Activated CD8-positive, alpha-beta memory T cell treated with anti-CD3 and anti-CD28 coated beads for 24 hours (primary cell): ENCODE data around the gene SNAPC5.
"Not testable (repeated sequence)": the region's sequence is repeated elsewhere in the genome, so short reads cannot be mapped to it uniquely, and the experiment has no call there.

Source experiments
- DNase-seq: peaks from one replicate; pipeline ENCODE4 v3.0.0-alpha.2; 2020

The SNAPC5 gene

DNA sequence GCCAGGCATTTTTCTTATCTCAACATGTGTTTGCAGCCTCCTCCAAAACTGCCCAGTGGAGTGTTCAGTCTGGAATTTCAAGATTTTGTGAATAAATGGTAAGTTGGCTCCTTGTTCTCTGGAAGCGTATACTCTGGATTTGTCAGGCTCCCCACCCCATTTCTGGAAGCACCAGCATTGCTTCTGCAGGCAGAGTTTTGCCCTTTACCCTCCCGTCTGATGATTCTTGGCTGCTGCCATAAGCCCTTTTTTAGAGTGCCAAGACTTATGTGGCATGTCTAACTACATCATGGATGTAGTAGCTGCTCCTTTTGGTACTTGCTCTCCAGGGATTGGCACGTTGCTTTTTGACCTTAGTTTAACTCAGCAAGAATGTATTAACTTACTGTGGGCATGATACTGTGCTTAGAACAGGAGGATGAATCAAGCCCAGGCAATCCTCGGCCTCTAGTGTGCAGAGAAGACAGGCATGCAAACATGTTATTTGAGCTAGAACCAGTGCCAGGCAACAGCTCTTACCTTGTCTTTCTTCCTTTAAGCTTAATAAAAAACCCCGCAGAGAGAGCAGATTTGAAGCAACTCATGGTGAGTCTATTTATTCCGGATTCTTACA lies 8.3 kb downstream of the SNAPC5 start:
- peak; percentile 42 for DNase-seq

DNA sequence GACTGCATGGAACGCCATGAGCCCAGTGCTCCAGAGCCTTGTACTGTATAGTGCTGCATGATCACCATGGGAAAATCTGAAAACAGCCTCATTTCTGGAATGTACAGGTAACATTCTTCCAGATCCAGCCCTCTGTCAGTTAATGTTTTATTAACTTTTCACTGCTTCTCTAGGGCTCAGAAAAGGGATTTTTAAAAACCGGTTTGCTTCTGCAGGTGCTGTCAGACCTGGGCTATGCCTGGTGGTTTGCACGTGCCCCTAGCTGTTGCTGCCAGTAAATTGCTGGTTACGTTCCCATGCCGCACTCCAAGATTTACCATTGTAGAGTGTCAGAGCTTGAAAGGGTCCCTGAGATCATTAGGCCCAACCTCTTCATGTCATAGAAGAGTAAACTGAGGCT lies 9.0 kb downstream of the SNAPC5 start:
- DNase-seq = no peak

GRCh38 chr15:66486887-66487286 lies 10.7 kb downstream of the SNAPC5 start:
- DNase-seq = peak; percentile 5

DNA sequence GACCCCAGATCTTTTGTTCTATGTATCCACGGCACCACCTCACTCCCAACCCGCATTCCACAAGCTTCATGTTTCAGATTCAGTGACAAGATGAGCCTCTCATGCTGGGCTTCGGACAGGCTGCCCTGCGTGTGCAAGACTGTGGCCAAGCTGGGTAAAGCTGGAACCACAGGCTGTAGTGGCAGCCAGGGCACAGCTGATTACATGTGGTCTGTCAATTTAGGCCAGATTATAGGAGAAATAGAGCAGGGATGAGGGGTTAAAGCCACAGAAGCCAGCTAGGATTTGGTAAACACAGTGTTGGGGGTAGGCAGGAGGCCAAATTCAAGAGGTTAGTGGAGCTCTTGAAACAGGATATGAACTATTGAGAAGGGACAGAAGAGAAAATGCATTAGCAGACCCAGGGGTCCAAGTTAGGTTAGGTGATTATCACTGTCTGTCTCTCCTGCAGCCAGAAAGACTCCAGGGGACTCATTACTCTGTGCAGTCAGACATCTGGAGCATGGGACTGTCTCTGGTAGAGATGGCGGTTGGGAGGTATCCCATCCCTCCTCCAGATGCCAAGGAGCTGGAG lies 12.9 kb downstream of the SNAPC5 start:
- DNase-seq = no peak

GRCh38 chr15:66483131-66483566 lies 14.4 kb downstream of the SNAPC5 start:
- no peak for DNase-seq

DNA sequence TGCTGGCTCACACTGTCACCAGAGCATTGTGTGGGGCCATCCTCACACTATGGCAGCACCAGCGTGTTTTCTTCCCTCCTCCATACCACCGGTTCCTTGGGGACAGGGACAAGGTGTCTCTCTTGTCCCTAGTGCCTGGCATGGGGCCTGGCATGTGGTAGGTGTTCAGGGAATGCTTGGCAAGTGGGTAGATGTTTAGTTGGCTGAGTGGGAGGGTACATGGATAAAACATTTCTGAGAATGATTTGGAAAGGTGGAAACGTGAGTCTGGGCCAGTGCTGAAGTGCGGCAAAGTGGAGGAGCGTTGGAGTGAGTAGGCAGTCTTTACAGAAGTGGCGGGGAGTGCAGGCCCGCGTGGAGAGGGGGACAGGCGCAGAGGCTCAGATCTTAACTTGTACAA lies 15.0 kb downstream of the SNAPC5 start:
- no peak for DNase-seq

- DNase-seq = no peak
Observed at GRCh38 chr15:66481107-66481856, 16.3 kb downstream of the SNAPC5 start.

DNA sequence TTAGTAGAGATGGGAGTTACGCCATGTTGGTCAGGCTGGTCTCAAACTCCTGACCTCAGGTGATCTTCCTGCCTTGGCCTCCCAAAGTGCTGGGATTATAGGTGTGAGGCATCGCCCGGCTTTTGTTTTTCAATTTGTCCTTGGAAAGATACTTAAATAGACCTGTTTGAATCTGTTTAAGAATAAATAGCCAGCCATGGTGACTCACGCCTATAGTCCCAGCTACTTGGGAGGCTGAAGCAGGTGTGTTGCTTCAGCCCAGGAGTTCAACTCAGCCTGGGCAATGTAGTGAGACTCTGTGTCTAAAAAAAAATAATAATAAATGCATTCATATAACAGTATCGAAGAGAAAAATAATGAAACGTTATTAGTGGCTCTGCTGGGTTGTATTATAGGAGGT lies 17.3 kb downstream of the SNAPC5 start:
- no peak for DNase-seq

GRCh38 chr15:66477011-66477410 lies 20.6 kb downstream of the SNAPC5 start:
- DNase-seq = no peak

GRCh38 chr15:66476535-66476934 lies 21.0 kb downstream of the SNAPC5 start:
- DNase-seq = no peak

DNA sequence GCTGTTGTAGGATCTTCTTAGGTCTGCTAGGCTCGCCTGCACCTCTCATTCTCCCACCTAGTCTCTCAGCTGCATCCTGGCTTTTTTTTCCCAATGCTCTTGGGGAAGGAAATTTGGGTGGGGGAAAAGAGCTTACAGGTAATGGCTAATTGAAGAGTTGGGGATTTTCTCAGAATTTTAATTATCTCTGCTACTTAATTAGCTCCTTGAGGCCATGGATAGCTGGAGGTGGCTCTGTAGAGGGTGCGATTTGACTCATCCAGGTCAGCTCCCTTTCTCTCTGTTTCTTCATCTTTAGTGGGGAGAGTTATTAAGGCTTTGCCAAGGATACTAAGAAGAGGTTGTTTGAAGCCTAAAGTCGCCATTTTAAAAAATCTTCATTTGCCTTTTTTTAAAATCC lies 22.6 kb downstream of the SNAPC5 start:
- DNase-seq = no peak

- no peak for DNase-seq
Observed at GRCh38 chr15:66474135-66474534, 23.4 kb downstream of the SNAPC5 start.

DNA sequence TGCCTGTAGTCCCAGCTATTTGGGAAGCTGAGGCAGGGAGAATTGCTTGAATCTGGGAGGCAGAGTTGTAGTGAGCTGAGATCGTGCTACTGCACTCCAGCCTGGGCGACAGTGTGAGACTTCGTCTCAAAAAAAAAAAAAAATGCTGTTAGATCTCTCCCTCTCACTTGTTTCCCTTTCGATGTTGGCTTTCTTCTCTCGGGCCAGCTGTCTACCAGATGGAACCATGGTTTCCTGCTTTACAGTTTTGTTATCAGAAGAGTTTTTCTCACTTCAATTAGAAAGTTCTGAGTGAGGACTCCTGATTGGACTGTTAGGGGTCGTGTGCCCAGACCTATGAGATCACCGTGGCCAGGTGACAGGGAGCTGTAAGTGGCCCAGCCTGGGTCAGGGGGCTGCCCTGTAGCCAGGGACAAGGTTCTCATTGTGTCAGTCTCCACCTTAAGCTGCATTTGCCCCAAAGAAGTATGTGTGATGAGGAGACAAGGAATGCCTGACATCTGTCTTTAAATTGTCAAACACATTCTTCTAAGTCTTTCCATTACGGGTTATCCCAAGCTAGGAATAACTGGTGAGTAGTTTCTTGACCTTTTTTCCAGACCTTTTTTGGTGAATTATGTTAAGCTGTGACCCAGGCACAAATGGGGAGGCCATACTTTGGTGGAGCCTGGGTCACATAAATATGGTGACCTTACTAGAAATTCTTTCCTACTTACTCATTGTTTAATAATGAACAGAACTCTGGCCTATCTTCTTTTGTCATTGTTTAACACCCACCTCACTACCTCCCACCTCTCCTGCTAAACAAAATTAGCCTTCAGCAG lies 25.2 kb downstream of the SNAPC5 start:
- DNase-seq = peak; percentile 66

DNA sequence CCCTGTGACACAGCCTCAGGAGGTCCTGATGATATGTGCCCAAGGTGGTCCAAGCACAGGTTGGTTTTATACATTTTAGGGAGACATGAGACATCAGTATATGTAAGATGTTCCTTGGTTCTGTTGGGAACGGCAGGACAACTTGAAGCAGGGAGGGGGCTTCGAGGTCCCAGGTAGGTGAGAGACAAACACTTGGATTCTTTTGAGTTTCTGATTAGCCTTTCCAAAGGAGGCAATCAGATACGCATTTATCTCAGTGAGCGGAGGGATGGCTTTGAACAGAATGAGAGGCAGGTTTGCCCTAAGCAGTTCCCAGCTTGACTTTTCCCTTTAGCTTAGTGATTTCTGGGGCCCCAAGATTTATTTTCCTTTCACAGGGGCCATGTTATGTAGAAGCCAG lies 26.7 kb downstream of the SNAPC5 start:
- not testable (repeated sequence) for DNase-seq

GRCh38 chr15:66467162-66468040 lies 30.2 kb downstream of the SNAPC5 start:
- not testable (repeated sequence) for DNase-seq

GRCh38 chr15:66465294-66465693 lies 32.3 kb downstream of the SNAPC5 start:
- not testable (repeated sequence) for DNase-seq

DNA sequence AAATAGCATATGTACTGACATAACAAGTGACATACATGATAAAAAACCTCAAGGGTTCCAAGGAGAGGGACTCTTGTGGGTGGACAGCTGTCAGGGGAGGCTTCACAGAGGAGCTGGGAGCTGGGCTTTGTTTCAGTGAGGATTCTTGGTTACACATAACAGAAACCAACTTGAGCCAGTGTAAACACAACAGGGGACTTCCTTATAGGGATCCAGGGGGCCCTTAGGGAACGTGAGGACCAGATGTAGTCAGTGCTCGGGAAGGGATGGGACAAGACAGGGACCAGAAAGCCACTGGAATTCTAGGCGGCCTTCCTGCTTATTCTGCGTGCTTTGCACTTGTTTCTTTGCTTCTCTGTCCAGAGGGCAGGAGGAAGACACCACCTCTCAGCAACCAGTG lies 34.9 kb downstream of the SNAPC5 start:
- DNase-seq = no peak

DNA sequence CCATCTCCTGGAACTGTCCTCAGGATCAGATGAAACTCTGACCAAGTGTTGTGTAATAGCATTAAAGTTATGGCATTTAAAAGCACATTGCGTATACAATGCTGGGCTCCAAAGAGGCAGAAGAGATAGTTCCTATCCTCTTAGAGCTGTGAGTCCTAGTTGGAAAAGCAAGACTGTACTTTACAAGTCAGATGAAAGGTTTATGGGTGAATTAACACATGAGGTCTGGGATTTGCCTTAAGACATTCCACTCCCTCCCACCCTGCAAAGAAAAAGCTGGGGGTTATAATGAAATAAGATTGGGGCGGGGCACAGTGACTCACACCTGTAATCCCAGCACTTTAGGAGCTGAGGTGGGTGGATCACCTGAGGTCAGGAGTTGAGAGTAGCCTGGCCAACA lies 35.6 kb downstream of the SNAPC5 start:
- DNase-seq = no peak

DNA sequence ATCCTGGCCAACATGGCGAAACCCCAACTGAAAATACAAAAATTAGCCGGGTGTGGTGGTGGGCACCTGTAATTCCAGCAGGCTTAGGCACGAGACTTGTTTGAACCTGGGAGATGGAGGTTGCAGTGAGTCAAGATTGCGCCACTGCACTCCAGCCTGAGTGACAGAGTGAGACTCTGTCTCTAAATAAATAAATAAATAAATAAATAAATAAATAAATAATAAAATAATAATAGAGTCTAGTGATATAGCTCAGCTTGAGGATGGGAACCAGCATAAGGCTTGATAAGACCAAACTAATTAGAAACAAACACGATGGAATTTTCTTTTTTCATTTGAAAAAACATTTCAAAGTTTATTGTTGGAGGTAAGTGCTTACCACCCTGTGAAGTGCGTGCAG lies 36.3 kb downstream of the SNAPC5 start:
- not testable (repeated sequence) for DNase-seq

- DNase-seq = no peak
Observed at GRCh38 chr15:66459818-66460615, 37.5 kb downstream of the SNAPC5 start.

DNA sequence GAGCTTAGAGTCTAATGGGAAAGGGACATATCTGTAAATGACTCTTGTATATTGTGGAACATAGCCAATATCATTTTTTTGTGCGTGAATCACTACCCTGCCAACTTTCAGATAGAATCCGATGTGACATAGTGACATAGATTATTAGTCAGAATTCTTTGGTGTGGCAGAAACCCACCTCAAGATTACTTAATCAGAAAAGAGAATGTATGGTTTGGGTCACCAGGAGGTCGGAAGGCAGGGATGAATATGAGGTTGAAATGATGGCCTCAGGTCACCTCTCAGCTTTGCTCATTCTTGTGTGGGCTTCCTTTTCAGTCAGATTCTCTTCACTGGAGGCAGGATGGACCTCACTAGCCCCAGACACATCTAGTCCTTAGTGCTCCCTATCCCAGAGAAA lies 41.4 kb downstream of the SNAPC5 start:
- DNase-seq = no peak

DNA sequence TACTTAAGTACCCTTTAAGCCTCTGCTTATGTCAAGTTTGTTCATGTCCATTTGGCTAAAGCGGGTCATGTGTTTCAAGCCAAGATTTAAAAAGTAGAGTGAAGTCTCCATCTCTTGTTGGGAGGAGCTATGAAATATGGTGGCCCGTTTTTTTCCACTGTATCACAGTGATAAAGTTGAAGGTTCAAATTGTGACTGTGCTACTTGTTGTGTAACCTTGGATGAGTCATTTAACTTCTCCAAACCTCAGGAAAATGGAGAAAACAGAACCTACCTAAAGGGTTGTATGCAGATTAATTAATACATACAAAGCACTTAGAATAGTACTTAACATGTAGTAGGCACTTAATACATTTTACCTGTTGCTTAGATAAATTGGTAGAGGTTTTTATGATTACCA lies 43.4 kb downstream of the SNAPC5 start:
- no peak for DNase-seq
